ENCODE data around the gene LRRC15.

DNA sequence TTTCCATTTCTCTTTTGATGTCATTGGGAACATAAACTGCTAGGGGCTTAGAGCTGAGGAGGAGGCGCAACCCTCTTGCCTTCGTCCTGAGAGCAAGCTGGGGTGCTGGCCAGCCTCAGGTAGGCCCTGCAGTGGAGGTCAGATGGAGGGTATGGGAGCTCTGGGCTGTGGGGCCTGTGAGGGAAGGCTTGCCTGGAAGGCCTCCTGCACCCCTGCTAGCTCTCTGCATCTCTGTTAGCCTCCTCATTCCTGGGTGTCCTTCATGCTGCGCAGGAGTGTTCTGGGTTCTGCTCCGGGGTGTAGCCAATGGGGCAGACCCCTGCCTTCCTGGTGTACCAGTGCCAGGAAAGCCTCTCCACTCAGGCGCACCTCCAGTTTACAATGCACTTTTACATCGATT, 17.7 kb upstream of the LRRC15 start:
- TF ChIP-seq, protein P1, sequence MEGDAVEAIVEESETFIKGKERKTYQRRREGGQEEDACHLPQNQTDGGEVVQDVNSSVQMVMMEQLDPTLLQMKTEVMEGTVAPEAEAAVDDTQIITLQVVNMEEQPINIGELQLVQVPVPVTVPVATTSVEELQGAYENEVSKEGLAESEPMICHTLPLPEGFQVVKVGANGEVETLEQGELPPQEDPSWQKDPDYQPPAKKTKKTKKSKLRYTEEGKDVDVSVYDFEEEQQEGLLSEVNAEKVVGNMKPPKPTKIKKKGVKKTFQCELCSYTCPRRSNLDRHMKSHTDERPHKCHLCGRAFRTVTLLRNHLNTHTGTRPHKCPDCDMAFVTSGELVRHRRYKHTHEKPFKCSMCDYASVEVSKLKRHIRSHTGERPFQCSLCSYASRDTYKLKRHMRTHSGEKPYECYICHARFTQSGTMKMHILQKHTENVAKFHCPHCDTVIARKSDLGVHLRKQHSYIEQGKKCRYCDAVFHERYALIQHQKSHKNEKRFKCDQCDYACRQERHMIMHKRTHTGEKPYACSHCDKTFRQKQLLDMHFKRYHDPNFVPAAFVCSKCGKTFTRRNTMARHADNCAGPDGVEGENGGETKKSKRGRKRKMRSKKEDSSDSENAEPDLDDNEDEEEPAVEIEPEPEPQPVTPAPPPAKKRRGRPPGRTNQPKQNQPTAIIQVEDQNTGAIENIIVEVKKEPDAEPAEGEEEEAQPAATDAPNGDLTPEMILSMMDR (IDR thresholded peaks at IDR 0.05) = no peak
- no peak for TF ChIP-seq POLR2AphosphoS5 (IDR thresholded peaks at IDR 0.05; ENCODE audit: insufficient read depth in 1 of 2, low read depth in 1 of 2)
- no peak for TF ChIP-seq POLR2A (IDR thresholded peaks at IDR 0.05)

Measured in vagina (tissue), 2 donors.